ENCODE data around the gene KIRREL3. TPM values are rescaled to one million over a fixed set of nuclear protein-coding genes. Genes with fewer than 3 reads are reported as not detected.

Gene KIRREL3
- total RNA-seq, 1 donor from 2014 or later = 26.5 TPM

DNA sequence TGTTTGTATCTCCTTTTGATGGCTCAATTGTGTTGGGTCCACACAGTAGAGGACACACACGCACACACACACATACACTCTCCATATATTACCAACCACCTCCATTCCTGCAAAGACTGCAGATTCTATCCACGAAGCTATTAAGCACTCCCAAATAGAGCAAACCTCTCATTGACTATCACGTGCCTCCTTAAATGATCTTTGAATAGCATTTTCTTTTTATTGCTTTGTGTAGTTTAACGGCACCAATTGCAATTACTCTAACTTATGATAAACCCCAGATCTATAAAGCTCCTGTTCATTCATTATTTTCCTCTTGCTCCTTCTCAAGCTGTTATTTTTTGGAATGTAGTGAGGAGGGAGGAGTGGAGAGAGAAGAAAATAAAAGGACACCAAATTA is 440.3 kb downstream of the KIRREL3 start:
- FAIRE-seq = no peak
- no peak for DNase-seq (ENCODE audit: low spot score in 2 of 2)

DNA sequence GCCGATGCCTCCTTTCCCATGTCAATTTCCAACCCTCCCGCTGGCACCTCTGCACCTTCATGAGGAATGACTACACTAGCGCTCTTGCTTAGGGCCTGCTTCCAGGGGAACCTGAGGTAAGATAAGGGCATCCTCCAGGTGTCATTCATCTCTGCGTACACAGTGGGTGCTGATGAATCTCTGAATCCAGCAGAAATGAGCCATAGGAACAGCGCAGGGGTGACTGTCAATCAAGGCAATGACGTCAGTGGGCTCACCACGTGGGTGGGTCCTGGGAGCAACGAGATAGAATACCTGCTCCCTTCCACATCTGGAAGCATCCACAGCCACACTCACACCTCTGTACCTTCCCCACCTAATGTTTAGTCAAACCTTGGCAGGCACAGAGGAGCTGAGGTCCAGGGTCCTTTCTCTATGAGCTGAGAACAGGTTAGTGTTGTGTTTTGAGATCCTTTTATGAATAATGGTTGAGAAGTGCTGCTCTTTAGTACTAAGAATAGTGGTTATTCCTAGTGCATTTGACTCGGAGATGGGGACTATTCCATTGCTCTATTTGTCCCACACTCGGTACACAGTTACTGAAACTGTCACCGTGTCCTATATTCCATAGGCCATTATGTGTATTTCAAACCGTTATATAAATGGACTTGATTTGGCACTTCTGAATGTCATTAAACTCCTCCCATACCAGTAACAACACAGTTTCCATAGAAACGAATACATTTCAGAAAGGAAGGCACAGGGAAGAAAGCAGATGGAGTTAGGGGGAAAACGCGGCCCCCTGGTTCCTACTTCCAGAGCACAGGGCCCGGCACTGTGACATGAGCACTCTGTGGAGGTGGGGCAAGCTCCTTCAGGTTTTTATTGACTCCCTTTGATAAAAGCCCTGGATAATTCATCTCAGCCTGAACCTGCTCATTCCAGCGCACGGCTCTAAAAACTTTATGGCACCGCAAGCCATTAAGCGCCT is 451.7 kb downstream of the KIRREL3 start:
- FAIRE-seq (no peak), DNase-seq (ENCODE audit: low spot score in 2 of 2) (peak in 1 of 2 donors; percentile 34)

DNA sequence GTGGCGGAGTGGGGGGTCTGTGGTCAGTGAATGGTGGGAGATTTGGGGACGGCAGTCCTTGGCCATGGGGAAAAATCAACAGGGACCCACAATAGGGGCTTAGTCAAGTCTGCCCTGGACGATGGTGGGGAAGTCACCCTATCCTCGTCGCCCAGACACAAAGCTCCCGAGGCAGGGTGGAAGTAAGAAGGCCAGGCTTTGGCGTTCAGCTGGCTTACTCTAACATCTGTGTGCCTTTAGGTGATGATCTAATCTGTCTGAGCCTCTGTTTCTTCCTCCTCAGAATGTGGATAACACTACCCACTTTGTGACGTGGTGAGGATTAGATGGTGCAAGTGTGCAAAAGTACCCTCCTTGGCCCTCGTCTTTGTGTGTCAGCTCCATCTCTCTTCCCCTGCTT is 452.9 kb downstream of the KIRREL3 start:
- no peak for FAIRE-seq
- DNase-seq (ENCODE audit: low spot score in 2 of 2) = no peak

DNA sequence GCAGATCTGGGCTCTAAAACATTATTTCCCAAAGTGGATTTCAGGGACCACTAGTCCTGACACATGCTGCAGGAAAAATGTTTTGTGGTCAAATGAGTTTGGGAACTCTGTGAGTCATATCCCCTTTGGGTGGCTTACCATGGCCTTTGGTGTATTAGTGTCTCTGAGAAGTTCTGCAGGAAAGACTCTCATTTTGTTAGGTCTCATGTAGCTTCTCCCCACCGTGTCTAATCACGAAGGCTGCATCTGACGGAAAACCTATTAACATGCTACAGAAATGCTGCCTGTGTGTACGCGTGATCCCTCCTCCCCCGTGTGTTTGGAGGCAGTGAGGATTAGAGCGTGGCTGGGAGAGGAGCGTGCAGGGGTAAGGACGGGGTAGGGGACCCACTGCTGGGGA is 453.4 kb downstream of the KIRREL3 start:
- FAIRE-seq (no peak), DNase-seq (ENCODE audit: low spot score in 2 of 2) (no peak)

DNA sequence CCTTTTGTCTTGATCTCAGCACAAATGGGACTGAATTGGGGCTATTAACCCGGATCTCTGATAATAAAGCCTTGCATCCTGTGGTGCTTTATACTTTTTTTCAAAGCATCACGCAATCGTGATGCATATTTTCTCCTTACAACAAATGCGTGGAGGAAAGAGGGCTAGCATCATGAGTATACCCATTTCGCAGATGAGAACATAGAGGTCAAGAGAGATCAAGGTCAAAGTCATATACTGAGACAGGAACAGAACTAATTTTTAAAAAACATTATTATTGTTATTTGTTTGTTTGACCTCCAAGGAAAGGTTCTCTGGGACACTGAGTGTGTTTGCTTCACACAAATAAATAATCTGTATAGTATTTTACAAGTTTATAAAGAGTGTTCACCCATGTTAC is 453.9 kb downstream of the KIRREL3 start:
- FAIRE-seq (no peak), DNase-seq (ENCODE audit: low spot score in 2 of 2) (no peak)

DNA sequence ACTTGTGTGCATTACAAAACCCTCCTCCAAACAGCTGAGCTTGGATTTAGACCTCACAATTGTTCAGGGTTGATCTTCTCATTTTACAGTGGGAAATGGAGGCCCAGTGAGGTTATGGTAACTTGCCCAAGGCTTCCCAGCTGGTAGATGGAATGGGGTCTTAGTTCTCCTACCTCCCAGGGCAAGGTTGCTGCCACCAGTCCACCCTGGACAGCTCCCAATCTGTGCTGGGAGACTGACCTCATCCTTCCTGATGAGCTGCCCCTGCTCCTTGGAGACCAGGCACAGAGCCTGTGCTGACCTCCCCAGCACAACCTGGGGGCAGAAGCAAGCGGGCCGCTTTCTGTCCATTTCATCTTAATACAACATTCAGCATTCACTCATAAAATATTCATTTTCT is 454.4 kb downstream of the KIRREL3 start:
- FAIRE-seq (no peak), DNase-seq (ENCODE audit: low spot score in 2 of 2) (no peak)

DNA sequence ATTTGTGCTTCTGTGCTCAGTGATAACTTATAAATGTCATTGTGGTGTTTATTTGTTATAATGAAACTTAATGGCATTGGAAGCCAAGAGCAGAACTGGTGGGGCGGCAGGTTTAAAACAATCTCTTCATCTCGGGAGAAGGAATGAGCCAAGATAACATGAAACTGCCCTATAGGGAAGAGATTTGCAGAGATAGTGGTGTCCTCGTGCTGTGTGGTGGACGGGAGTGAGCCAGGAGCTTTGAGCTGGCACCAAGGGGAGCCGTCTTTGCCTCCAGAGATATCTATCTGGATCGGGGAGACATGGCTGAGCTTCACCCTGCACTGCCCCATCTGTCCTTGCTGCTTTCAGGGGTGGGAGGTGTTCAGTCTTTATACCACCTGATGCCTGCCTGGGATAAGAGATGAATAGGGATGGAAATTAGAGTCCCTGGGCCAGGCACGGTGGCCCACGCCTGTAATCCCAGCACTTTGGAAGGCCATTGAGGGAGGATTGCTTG is 455.5 kb downstream of the KIRREL3 start:
- no peak for DNase-seq (ENCODE audit: low spot score in 2 of 2)
- FAIRE-seq = no peak

DNA sequence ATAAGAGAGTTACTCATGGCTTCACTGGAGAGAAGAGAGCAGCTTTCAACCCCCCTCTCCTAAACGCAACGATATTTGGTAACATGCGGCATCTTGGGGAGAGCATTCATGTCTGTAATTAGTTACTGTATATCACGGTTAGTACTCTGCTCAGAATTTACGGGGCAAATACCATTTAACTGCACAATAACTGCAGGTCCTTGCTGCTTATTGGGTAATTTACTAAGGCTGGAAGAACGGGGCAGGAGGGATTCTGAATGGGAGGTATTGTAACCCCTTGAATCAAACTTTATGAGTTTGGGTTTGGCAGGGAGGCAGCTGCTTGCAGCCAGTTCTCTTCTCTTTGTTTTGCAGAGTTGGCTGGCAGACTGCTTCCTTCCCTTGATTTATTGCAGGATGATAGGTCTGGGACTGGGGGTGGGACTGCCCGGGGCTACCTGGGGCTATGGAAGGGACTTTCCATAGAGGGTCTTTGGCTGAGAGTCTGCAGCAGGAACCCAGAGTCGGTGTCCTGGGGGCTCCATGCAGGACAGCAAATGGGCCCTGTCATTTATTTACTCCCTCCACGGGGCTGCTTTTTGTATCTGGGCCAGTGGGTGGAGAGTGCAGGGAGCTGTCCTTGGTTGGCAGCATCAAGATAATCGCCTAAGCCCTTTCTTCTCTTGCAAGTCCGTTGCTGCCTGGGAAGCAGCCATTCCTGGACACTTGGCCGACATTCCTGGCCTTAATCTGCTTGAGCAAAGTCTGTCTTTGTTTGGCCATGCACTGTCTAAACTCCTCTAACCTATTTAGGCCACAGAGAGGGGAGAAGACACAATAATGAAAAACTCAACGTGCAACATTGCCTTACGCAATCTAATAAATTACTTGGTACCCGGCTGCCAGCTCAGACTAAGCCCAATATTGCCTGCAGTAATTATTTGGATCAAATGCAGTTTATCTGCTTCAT is 456.2 kb downstream of the KIRREL3 start:
- FAIRE-seq = no peak
- DNase-seq (ENCODE audit: low spot score in 2 of 2) = peak; percentile 17 to 28

DNA sequence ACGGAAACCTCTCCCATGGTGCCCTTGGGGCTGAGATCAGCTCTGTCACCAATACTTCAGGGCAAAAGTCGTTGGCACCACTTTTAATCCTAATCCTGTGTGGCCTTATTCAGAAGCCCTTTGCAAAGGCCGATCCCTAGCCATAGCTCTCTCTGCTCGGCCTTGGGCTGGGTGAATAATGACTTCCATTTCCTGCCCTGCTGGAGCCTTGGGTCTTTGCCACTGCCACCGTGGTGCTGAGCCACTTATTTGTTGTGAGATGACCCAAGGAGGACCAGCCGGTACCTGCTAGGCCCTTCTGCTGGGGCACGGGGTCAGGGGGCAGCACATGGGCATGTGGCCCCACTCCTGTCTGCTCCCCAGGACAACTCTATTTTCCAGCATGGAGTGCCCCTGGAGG is 456.9 kb downstream of the KIRREL3 start:
- FAIRE-seq (no peak), DNase-seq (ENCODE audit: low spot score in 2 of 2) (no peak)

DNA sequence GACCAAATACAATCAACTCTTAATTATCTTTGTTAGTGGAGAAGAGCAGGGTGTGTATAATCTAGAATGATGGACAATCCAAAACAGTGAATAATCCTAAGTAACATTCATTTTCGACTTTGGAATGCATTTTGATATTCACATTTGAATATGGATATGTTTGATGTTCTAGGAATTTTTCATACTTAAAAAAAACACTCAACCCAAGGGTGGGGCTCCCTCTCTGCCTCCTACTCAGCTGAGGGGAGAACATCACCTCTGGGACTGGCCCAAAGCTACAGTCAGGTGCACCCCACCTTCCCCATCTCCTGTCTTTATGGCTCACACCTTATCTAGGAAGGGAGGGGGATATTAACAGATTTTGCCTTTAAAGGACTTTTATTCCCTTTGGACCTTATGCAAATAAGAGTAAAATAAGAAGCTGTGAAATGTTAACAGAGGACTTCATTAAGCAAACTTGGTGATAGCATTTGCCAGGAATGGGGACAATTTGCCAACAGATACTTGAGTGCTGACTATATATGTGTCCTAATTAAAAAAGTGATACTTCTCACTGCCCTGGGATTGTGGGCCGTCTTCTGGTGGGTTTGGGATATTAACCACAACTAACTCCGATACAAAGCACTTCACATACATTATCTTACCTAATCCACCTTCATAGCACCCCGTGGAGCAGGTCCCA is 458.1 kb downstream of the KIRREL3 start:
- DNase-seq (ENCODE audit: low spot score in 2 of 2) = no peak
- no peak for FAIRE-seq

DNA sequence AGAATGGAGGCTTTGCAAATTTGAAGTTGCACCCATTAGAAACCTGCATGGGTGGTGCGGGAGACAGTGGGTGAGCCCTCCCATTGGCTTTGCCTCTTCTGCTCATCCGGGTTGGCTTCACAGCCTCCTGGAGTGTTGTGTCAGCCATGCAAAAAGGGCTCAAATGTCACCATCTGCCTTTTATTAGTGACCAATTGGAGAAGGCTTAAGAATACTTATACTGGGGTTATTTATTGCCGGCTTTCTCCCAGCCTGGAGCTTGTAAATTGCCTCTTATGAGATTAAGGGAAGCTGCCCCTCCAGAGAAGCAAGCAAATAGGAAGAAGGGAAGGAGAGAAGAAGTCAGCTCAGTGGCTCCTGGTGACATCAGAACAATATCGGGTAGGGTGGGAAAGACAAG is 462.5 kb downstream of the KIRREL3 start:
- DNase-seq (ENCODE audit: low spot score in 2 of 2) = no peak
- FAIRE-seq = no peak

DNA sequence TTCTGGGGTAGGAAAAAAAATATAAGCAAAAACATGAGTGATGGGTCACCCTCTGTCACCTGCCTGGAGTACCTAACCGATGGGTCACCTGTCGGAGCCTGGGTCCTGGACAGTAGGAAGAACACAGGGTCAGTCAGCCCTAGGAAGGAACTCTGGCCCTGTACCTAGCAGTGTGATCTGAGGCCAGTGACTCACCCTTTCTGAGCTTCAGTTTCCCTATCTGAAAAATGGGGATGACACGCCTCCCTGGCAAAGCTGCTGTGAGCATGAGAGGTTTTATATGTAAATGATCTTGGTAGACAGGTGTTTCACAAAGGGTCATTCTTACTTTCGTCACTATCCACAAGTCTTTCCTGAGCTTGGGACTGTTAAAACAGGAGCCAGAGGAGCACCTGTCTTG is 463.1 kb downstream of the KIRREL3 start:
- DNase-seq (ENCODE audit: low spot score in 2 of 2) = no peak
- FAIRE-seq = no peak

DNA sequence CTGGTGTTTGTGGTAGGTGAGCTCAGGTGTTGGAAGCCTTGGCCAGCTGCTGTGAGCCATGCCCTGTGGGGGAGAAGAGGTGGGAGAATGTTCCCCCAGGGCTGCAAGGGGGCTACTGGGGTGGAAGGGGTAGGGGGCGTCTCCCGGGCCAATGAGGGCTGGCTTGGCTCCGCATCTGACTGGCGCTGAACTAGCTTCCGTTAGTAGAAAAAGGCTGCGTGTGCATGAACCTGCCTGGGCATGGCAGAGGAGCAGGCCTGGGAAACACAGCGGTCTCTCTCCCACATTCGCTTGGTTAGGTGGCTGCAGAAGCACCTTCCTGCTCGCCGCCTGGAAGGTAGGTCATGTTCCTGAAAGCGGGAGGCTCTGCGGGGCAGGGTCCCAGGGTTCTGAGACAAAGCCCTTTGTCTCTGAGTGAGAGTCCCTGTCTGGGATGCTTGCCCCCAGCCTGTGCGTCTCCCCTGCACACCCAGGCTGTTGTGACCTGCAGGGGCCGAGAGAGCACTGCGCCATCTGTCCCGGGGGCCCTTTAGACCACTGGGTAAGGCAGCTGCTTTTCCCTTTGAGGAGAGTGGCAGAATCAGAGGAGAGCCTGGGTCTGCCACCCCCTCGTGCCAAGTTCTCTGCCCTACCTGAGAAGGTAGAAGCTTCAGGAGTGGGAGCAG is 466.3 kb downstream of the KIRREL3 start:
- FAIRE-seq = no peak
- no peak for DNase-seq (ENCODE audit: low spot score in 2 of 2)

DNA sequence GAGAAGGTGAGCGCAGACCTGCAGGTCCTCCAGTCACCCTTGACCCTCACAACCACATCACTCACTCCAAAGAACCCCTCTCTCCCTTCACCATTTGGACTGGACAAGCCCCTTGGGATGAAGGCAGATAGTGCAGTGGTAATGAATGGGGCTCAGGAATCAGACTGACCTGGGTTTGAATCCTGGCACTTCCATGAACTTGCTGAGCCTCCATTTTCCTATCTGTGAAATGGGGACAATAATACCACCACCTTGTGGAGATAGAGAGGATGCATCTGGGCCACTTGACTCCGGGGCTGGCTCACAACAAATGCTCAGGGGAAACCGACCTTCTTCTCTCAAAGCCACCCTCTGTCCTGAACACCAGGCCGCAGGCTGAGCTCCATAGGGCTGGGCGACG is 467.0 kb downstream of the KIRREL3 start:
- no peak for FAIRE-seq

DNA sequence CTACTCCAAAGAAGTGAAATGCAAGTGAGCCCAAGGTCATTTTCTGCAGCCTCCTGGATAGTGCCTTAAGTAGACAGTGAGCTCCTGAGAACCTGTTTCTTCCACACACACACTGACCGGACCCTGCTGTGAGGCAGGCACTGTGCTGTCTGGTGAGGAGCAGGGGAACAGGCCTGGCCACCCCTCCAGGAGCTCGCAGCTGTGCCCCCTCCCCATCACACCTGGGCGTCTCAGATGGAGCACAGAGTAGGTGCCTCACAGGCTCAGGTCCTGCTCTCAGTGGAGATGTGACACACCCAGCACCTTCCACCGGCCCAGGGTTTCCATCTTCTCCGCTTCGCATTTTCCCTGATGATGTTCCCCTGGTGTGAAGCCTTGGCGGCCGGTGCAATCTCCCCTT is 470.2 kb downstream of the KIRREL3 start:
- FAIRE-seq = no peak
- no peak for DNase-seq (ENCODE audit: low spot score in 2 of 2)

More for the DNA sequence above, 467.0 kb downstream of the KIRREL3 start:
- DNase-seq (ENCODE audit: low spot score in 2 of 2) = no peak

DNA sequence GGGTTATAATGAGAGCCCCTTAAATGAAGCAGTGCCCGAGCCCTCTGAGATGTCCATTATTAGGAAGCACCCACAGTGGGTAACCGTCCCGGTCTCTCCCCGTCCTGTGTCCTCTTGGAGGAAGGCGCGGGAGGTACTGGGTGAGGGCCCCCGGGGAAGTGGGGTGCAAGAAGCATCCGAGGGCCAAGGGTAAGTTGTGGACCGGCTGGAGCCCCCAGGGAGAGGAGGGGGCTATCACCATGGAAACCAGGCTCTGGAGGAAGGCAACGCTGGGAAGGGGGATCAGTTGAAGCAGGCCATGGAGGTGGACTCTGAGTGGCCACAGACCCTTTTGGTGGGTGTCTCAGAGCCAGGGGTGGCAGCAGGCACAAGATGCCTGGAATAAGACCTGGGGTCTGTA is 471.5 kb downstream of the KIRREL3 start:
- DNase-seq (ENCODE audit: low spot score in 2 of 2) = no peak
- FAIRE-seq = no peak

DNA sequence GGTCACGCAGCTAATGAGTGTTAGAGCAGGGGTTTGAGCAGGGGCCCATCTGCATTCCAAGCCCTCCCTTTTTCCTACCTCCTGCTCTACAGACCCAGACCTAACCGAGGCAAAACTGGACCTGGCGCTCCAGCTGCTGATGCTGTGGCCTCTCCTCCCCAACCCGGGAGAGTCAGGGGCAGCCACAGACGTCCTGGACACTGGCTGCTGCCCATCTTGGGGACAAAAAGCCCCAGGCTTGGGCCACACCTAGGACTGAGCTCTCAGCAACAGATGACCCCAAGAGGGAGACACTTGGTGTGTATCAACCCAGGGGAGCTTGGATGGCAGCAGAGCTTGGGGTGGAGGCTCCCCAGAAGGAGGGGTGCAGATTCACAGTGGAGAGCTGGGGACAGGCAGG is 472.5 kb downstream of the KIRREL3 start:
- FAIRE-seq = no peak

DNA sequence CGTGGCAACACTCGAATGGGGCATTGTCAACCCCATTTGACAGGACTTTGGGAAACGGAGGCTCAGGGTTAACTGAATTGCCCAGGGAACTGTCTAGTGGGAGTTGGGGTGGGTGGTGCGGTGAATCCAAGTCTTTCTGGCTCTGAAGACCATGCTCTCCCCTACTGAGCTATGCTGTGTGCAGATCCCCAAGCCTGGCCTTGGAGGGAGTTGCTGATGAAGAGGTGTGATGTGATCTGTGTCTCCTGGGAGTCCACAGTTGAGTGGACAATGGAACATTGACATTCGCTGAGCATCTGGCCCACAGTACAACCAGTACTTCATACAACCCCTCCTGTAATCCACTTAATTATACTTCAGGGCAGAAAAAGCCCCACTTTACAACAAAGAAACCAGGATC is 472.9 kb downstream of the KIRREL3 start:
- FAIRE-seq = no peak
- no peak for DNase-seq (ENCODE audit: low spot score in 2 of 2)

More for the DNA sequence above, 472.5 kb downstream of the KIRREL3 start:
- no peak for DNase-seq (ENCODE audit: low spot score in 2 of 2)

DNA sequence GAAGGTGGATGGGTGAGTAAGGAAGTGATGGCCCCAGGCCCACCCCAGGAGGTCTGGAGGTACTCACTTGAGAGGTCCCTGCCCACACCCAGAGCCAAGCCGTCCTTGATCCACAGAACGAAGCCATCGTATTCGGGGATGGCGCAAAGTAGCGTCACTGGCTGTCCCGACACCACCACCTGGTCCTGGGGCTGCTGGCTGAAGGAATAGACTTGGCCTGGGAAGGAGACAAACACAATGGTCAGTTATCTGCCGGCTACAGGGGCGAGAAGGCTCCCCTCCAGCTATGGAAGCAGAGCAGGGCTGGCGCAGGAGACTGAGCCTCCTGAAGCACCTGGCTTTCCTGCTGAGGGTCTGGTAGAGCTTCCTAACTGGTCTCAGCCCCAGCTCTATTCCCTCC is 474.1 kb downstream of the KIRREL3 start:
- DNase-seq (ENCODE audit: low spot score in 2 of 2) = no peak
- FAIRE-seq = no peak

DNA sequence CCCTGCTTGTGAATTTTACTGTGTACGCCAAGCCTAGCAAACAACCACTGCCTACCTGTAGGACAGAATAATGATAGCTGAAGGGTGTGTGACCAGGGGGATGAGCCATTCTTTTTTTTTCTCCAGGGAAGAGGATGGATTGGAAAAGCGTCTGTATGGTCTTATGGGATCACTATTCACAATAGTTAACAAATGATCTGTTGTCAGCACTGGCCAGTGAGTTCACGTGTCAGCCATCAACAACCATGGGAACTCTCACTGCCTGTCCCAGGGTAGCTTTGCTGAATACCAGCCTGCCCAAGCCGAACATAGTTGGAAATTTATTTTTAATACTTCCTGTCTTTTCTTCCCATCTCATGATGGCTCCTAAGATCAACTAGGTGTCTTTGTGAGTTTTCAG is 474.9 kb downstream of the KIRREL3 start:
- FAIRE-seq (no peak), DNase-seq (ENCODE audit: low spot score in 2 of 2) (peak in 1 of 2 donors; percentile 13)
